OCI-LY3 (cell line): ENCODE data around the gene INAFM2.

ENCODE experiments used
- EZH2phosphoT487 ChIP-seq: fragments of 200-600 bp; shearing (Covaris generic); IDR thresholded peaks from 2 replicates; pipeline ENCODE4 v1.6.1; 2018; ENCODE audit warnings: antibody characterized with exemption, mixed run types, low read depth
- TF ChIP-seq, protein P1 (sequence below): fragments of 200-600, 300-600 bp; sonication (generic); IDR thresholded peaks from 2 replicates; pipeline ENCODE4 v1.5.1; 2014; ENCODE audit warnings: antibody characterized with exemption, low read length, low read depth

DNA sequence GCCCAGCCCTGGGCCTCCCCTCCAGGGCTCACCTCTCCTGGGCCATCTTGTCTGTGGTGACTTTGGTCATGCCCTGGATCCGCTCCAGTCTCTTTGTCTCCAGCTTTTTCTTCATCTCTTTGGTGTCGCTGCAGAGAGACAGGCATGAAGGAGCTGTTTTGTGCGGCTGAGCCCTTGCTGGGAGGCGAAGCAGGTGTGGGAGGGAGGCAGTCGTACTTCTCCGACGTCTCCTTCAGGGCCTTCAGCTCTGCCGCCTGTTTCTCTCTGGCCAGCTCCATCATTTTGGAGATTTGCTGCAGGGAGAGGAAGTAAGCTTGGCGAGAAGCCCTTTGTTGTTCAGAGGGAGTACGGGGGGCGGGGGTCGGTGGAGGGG lies 33.0 kb upstream of the INAFM2 start:
- TF ChIP-seq, protein P1, sequence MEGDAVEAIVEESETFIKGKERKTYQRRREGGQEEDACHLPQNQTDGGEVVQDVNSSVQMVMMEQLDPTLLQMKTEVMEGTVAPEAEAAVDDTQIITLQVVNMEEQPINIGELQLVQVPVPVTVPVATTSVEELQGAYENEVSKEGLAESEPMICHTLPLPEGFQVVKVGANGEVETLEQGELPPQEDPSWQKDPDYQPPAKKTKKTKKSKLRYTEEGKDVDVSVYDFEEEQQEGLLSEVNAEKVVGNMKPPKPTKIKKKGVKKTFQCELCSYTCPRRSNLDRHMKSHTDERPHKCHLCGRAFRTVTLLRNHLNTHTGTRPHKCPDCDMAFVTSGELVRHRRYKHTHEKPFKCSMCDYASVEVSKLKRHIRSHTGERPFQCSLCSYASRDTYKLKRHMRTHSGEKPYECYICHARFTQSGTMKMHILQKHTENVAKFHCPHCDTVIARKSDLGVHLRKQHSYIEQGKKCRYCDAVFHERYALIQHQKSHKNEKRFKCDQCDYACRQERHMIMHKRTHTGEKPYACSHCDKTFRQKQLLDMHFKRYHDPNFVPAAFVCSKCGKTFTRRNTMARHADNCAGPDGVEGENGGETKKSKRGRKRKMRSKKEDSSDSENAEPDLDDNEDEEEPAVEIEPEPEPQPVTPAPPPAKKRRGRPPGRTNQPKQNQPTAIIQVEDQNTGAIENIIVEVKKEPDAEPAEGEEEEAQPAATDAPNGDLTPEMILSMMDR, result no peak
- no peak for TF ChIP-seq EZH2phosphoT487
